MM.1S (cell line): ENCODE measurements around the gene ZNF92.

Experiments
- DNase-seq: peaks from one replicate; pipeline ENCODE4 v3.0.0-alpha.2; 2015
- H2AFZ ChIP-seq: fragments of 300-600 bp; sonication (generic); 2 replicates; pipeline ENCODE4 v1.6.0; 2016; ENCODE audit warnings: antibody characterized with exemption, low read length
- H3F3A ChIP-seq: fragments of 300-600 bp; sonication (generic); 2 replicates; pipeline ENCODE4 v1.6.1; 2016; ENCODE audit warnings: mild to moderate bottlenecking, antibody characterized with exemption, low read length, moderate library complexity, mixed read lengths; ENCODE audit not compliant: insufficient read depth
- H3K27ac ChIP-seq: fragments of 300-600 bp; sonication (generic); 2 replicates; pipeline ENCODE4 v1.5.1; 2016; ENCODE audit warnings: mild to moderate bottlenecking, low read length
- H3K27me3 ChIP-seq: fragments of 300-600 bp; sonication (generic); replicated peaks from 2 replicates; pipeline ENCODE4 v1.6.0; 2016; ENCODE audit warnings: low read length; ENCODE audit not compliant: insufficient read depth
- H3K36me3 ChIP-seq: fragments of 300-600 bp; sonication (generic); replicated peaks from 2 replicates; pipeline ENCODE4 v1.6.1; 2016; ENCODE audit warnings: mild to moderate bottlenecking, low read length, mixed read lengths; ENCODE audit not compliant: insufficient read depth
- H3K4me1 ChIP-seq: fragments of 300-600 bp; sonication (generic); 2 replicates; pipeline ENCODE4 v1.6.1; 2016; ENCODE audit warnings: low read length, mixed read lengths
- H3K4me2 ChIP-seq: fragments of 300-600 bp; sonication (generic); 2 replicates; pipeline ENCODE4 v1.6.0; 2016; ENCODE audit warnings: low read depth, low read length
- H3K4me3 ChIP-seq: fragments of 300-600 bp; sonication (generic); 2 replicates; pipeline ENCODE4 v1.5.1; 2016; ENCODE audit warnings: low read length, mixed read lengths
- H3K79me2 ChIP-seq: fragments of 300-600 bp; sonication (generic); 2 replicates; pipeline ENCODE4 v1.6.1; 2016; ENCODE audit warnings: mixed run types, low read length, mixed read lengths
- H3K9ac ChIP-seq: fragments of 300-600 bp; sonication (generic); 2 replicates; pipeline ENCODE4 v1.6.1; 2016; ENCODE audit warnings: low read length, mixed read lengths
- H3K9me2 ChIP-seq: fragments of 300-600 bp; sonication (generic); replicated peaks from 2 replicates; pipeline ENCODE4 v1.6.1; 2016; ENCODE audit warnings: mild to moderate bottlenecking, low read length, mixed read lengths; ENCODE audit not compliant: insufficient read depth
- H3K9me3 ChIP-seq: fragments of 300-600 bp; sonication (generic); replicated peaks from 2 replicates; pipeline ENCODE4 v1.6.1; 2016; ENCODE audit warnings: mild to moderate bottlenecking, low read length, mixed read lengths; ENCODE audit not compliant: insufficient read depth
- H4K20me1 ChIP-seq: fragments of 300-600 bp; sonication (generic); 2 replicates; pipeline ENCODE4 v1.6.1; 2016; ENCODE audit warnings: mild to moderate bottlenecking, low read length, moderate library complexity, mixed read lengths; ENCODE audit not compliant: insufficient read depth
- EZH2 ChIP-seq: fragments of 300-600 bp; sonication (generic); optimal IDR thresholded peaks from 2 replicates; pipeline ENCODE3; 2017; ENCODE audit warnings: low read depth, mild to moderate bottlenecking, antibody characterized with exemption, low read length, mixed read lengths
- EZH2phosphoT487 ChIP-seq: fragments of 300-600 bp; sonication (generic); IDR thresholded peaks from 2 replicates; pipeline ENCODE4 v1.6.1; 2018; ENCODE audit warnings: antibody characterized with exemption, low read length
- TF ChIP-seq, protein P1 (sequence below): fragments of 300-600 bp; sonication (generic); IDR thresholded peaks from 2 replicates; pipeline ENCODE4 v1.5.1; 2016; ENCODE audit warnings: antibody characterized with exemption, low read length, mixed read lengths

ZNF92 gene

DNA sequence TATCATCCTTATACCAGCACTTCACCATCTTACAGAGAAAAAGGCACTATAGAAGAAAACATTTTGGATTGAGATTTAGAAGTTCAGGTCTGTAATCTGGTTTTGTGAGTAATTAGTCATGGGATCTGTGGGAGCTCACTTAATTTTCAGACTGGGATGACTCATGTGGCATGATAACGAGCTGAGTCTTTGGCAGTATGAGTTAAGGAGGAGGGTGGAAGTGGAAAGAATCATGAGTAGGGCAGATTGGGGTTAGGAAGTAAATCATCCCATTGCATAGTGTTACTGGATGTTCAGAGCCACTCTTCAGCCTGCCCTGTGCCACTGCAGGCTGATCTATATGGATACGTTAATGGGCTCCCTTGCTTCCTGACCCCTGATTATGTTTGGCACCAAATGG is 64.9 kb downstream of the ZNF92 start:
- H3K4me3 ChIP-seq, result no peak overlapping the region
- no peak for DNase-seq
- no peaks in the 10 kb centered on the region for H3K4me1 ChIP-seq
- H3K36me3 ChIP-seq, result no peaks in the 10 kb centered on the region
- H4K20me1 ChIP-seq, result no peaks in the 10 kb centered on the region
- TF ChIP-seq EZH2phosphoT487, result no peak
- TF ChIP-seq, protein P1, sequence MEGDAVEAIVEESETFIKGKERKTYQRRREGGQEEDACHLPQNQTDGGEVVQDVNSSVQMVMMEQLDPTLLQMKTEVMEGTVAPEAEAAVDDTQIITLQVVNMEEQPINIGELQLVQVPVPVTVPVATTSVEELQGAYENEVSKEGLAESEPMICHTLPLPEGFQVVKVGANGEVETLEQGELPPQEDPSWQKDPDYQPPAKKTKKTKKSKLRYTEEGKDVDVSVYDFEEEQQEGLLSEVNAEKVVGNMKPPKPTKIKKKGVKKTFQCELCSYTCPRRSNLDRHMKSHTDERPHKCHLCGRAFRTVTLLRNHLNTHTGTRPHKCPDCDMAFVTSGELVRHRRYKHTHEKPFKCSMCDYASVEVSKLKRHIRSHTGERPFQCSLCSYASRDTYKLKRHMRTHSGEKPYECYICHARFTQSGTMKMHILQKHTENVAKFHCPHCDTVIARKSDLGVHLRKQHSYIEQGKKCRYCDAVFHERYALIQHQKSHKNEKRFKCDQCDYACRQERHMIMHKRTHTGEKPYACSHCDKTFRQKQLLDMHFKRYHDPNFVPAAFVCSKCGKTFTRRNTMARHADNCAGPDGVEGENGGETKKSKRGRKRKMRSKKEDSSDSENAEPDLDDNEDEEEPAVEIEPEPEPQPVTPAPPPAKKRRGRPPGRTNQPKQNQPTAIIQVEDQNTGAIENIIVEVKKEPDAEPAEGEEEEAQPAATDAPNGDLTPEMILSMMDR, result no peak
- TF ChIP-seq EZH2, result no peak
- H3K27ac ChIP-seq, result no peak overlapping the region
- no peak overlapping the region for H3K9ac ChIP-seq
- H3K9me3 ChIP-seq, result no peaks in the 10 kb centered on the region
- no peaks in the 10 kb centered on the region for H3F3A ChIP-seq
- no peaks in the 10 kb centered on the region for H3K27me3 ChIP-seq
- H2AFZ ChIP-seq, result no peak overlapping the region
- H3K79me2 ChIP-seq, result no peaks in the 10 kb centered on the region
- H3K4me2 ChIP-seq, result no peak overlapping the region
- no peaks in the 10 kb centered on the region for H3K9me2 ChIP-seq

DNA sequence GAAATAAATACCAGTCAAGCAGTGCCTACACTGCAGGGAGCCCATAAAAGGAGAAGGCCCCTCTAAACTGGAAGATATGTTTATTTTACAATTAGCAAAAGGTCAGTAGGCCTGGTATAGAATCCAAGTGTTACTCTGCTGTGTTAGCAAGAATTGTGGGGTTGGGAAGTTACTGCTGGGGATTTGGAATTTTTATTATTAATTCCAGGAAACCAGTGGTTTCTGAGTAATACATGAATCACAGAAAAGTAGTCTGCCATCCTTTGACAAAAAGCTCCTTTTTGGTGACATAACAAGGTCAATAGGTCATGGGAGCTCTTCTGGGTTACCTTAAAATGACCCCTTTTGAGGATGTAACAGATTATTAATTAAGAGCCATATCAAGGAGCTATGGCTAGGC is 67.4 kb downstream of the ZNF92 start:
- H3K27ac ChIP-seq, result no peak overlapping the region

DNA sequence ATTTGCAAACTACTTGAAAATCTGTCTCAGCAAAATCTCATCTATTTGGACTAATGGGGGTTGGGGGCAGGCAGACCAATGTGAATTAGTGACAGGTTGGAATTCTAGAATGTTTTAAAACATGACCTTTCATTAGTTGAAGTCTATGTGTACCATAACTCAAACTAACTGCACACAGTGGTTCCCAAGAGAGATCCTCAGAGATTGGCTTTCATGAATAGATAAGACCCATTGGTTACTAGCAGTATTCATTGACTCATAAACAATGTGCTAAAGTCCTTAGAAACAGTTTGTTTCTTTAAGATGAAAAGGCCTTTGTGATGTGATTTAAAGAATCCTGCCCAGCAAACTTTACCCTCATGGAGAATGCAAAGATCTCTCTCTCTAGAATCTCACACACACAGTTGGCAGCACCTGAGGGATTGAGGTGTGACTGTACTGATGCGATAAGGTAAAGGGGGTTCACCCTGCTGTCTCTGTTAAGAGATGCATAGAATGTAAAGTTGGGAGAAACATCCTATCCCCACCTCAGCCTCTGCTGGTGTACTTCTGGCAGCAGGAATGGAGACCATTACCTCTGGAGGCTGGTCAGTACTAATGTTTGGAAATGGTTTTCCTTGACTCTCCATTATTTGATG is 70.7 kb downstream of the ZNF92 start:
- TF ChIP-seq, protein P1, result no peak
- TF ChIP-seq EZH2 (no peak), EZH2phosphoT487 (no peak)
- no peaks in the 10 kb centered on the region for H3K27me3 ChIP-seq
- no peaks in the 10 kb centered on the region for H3K36me3 ChIP-seq
- H3K4me1 ChIP-seq, result no peaks in the 10 kb centered on the region
- no peak overlapping the region for H2AFZ ChIP-seq
- H3F3A ChIP-seq, result no peaks in the 10 kb centered on the region
- H3K9me3 ChIP-seq, result no peaks in the 10 kb centered on the region
- H3K4me3 ChIP-seq, result no peak overlapping the region
- no peaks in the 10 kb centered on the region for H3K79me2 ChIP-seq
- no peaks in the 10 kb centered on the region for H3K9me2 ChIP-seq
- H3K4me2 ChIP-seq, result no peak overlapping the region
- no peak overlapping the region for H3K9ac ChIP-seq
- no peak for DNase-seq
- no peaks in the 10 kb centered on the region for H4K20me1 ChIP-seq
- H3K27ac ChIP-seq, result no peak overlapping the region

More for the DNA sequence above, 67.4 kb downstream of the ZNF92 start:
- Histone ChIP-seq H3K4me3 (no peak overlapping the region), H3F3A (no peaks in the 10 kb centered on the region), H3K9ac (no peak overlapping the region), H3K27me3 (no peaks in the 10 kb centered on the region), H3K36me3 (no peaks in the 10 kb centered on the region), H3K4me1 (no peaks in the 10 kb centered on the region), H3K4me2 (no peak overlapping the region), H3K79me2 (no peaks in the 10 kb centered on the region), H2AFZ (no peak overlapping the region), H3K9me2 (no peaks in the 10 kb centered on the region), H4K20me1 (no peaks in the 10 kb centered on the region), H3K9me3 (no peaks in the 10 kb centered on the region)
- DNase-seq, result no peak
- TF ChIP-seq, protein P1, result no peak
- TF ChIP-seq EZH2 (no peak), EZH2phosphoT487 (no peak)
